ENCODE data around the gene ICA1L. TPM values are rescaled to one million over a fixed set of nuclear protein-coding genes. Genes with fewer than 3 reads are reported as not detected.
"Not testable (repeated sequence)": the region's sequence is repeated elsewhere in the genome, so short reads cannot be mapped to it uniquely, and the experiment has no call there.

The ICA1L gene
- total RNA-seq, 1 donor from 2014 or later, result 7.6 TPM

DNA sequence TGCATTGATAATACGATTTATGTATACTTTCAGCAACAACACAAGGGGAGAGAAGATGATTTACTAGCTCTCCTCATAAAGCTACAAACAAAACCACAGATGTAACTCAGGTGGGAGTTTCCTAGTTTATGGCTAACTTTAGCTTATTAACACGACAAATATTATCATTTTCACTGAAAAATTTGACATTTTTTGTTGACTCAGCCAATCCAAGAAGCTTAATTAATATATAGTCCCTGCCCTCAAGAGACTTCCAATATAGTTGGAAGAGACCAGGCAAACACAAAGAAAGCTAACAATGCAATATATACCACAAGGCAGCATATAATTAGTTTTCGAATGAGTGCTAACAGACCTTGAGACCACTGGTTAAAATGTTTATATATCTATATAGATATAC, 39.1 kb upstream of the ICA1L start:
- Histone ChIP-seq H3K27me3 (ENCODE audit: control insufficient read depth, insufficient read depth, low read length) (no peaks in the 10 kb centered on the region), H3K36me3 (ENCODE audit: control insufficient read depth, insufficient read depth, low read length) (no peaks in the 10 kb centered on the region), H3K4me3 (ENCODE audit: low read depth, low read length) (peak overlapping the region; percentile 61)
- no peak for DNase-seq (ENCODE audit: low read depth)
- TF ChIP-seq, protein P1, sequence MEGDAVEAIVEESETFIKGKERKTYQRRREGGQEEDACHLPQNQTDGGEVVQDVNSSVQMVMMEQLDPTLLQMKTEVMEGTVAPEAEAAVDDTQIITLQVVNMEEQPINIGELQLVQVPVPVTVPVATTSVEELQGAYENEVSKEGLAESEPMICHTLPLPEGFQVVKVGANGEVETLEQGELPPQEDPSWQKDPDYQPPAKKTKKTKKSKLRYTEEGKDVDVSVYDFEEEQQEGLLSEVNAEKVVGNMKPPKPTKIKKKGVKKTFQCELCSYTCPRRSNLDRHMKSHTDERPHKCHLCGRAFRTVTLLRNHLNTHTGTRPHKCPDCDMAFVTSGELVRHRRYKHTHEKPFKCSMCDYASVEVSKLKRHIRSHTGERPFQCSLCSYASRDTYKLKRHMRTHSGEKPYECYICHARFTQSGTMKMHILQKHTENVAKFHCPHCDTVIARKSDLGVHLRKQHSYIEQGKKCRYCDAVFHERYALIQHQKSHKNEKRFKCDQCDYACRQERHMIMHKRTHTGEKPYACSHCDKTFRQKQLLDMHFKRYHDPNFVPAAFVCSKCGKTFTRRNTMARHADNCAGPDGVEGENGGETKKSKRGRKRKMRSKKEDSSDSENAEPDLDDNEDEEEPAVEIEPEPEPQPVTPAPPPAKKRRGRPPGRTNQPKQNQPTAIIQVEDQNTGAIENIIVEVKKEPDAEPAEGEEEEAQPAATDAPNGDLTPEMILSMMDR (IDR thresholded peaks at IDR 0.05; ENCODE audit: insufficient read depth, low read length, poor library complexity, severe bottlenecking), result no peak

DNA sequence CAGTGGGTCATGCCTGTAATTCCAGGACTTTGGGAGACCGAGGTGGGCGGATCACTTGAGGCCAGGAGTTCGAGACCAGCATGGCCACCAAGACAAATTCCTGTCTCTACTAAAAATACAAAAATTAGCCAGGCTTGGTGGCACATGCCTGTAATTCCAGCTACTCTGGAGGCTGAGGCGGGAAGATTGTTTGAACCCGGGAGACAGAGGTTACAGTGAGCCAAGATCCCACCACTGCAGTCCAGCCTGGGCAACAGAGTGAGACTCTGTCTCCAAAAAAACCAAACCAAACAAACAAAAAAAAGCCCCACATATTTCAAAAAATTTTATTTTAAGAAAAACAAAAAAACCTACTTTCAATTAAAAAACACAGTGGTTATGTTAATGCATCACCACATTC, 38.7 kb upstream of the ICA1L start:
- not testable (repeated sequence) for DNase-seq (ENCODE audit: low read depth); H3K27me3 ChIP-seq (ENCODE audit: control insufficient read depth, insufficient read depth, low read length); H3K36me3 ChIP-seq (ENCODE audit: control insufficient read depth, insufficient read depth, low read length)
- H3K4me3 ChIP-seq (ENCODE audit: low read depth, low read length), result peak overlapping the region; percentile 61

DNA sequence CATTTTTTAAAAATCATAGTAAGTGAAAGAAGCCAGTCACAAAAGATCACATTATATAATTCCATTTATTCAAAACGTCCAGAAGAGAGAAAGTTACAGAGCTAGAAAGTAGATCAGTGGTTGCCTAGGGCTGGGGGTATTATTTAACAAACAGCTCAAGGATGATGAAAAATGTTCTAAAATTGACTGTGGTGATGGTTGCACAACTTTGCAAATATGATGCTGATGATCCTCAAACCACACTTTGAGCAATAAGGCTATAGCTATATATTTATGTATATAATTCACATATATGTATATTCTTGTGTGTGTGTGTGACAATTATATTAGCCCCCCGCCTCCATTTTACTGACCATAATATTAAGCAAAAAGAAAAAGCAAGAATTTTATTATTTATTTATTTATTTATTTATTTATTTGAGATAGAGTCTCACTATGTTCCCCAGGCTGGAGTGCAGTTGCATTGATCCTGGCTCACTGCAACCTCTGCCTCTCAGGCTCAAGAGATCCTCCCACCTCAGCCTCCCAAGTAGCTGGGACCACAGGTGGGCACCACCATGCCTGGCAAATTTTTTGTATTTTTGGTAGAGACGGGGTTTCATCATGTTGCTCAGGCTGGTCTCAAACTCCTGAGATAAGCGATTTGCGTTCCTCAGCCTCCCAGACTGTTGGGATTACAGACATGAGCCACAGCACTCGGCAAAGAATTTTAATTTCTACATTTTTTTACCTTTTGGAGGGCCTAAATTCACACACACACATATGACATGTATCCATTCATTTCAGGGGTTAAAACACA, 38.0 kb upstream of the ICA1L start:
- TF ChIP-seq, protein P1 (IDR thresholded peaks at IDR 0.05; ENCODE audit: insufficient read depth, low read length, poor library complexity, severe bottlenecking), result no peak
- DNase-seq (ENCODE audit: low read depth), result no peak
- H3K27me3 ChIP-seq (ENCODE audit: control insufficient read depth, insufficient read depth, low read length), result no peaks in the 10 kb centered on the region
- H3K4me3 ChIP-seq (ENCODE audit: low read depth, low read length), result no peak overlapping the region
- no peaks in the 10 kb centered on the region for H3K36me3 ChIP-seq (ENCODE audit: control insufficient read depth, insufficient read depth, low read length)

DNA sequence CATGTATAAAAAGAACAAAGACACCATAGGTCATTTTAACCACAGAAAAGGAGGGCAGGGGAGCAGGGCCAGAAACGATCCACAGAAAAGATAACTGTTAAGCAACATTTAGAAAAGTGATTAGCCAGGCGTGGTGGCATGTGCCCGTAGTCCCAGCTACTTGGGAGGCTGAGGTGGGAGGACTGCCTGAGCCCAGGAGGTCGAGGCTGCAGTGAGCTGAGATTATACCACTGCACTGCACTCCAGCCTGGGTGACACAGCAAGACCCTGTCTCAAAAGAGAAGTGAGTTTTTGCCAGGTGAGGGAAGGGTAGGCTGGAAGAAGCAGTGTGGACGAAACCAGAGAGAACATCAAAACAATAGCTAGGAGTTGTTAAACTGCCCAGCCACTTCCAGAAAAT, 36.6 kb upstream of the ICA1L start:
- H3K27me3 ChIP-seq (ENCODE audit: control insufficient read depth, insufficient read depth, low read length), result no peaks in the 10 kb centered on the region
- DNase-seq (ENCODE audit: low read depth), result no peak
- TF ChIP-seq, protein P1 (IDR thresholded peaks at IDR 0.05; ENCODE audit: insufficient read depth, low read length, poor library complexity, severe bottlenecking), result no peak
- no peaks in the 10 kb centered on the region for H3K36me3 ChIP-seq (ENCODE audit: control insufficient read depth, insufficient read depth, low read length)
- no peak overlapping the region for H3K4me3 ChIP-seq (ENCODE audit: low read depth, low read length)

DNA sequence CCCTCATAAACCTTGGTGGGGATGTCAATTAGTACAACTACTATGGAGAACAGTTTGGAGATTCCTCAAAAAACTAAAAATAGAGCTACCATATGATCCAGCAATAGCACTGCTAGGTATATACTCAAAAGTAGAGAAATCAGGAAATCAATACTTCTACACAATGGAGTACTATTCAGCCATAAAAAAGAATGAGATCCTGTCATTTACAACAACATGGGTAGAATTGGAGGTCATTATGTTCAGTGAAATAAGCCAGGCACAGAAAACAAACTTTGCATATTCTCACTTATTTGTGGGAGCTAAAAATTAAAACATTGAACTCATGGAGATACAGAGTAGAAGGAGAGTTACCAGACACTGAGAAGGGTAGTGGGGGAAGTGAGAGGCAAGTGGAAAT, 33.9 kb upstream of the ICA1L start:
- not testable (repeated sequence) for DNase-seq (ENCODE audit: low read depth); H3K27me3 ChIP-seq (ENCODE audit: control insufficient read depth, insufficient read depth, low read length); H3K4me3 ChIP-seq (ENCODE audit: low read depth, low read length); H3K36me3 ChIP-seq (ENCODE audit: control insufficient read depth, insufficient read depth, low read length)

DNA sequence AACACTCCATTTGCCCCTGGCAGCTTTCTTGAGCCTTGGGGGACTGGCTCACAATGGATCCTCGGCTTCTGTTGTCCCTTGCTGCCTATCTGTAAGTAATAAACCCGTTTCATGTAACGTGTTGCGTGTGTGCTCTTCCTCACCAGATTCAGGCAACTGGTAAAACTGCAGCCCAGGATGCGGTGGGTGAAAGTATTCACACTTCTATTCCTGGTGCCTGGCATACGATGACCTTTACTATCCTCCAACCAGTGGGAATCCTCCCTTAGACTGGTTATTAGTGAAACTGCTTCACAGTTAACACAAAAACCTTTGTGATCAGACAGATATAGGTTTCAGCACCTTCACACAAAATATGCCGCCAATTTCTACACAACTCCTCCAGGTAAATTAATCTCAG, 13.6 kb upstream of the ICA1L start:
- Histone ChIP-seq H3K4me3 (ENCODE audit: low read depth, low read length) (no peak overlapping the region), H3K36me3 (ENCODE audit: control insufficient read depth, insufficient read depth, low read length) (no peaks in the 10 kb centered on the region), H3K27me3 (ENCODE audit: control insufficient read depth, insufficient read depth, low read length) (no peaks in the 10 kb centered on the region)
- no peak for DNase-seq (ENCODE audit: low read depth)
- TF ChIP-seq, protein P1 (IDR thresholded peaks at IDR 0.05; ENCODE audit: insufficient read depth, low read length, poor library complexity, severe bottlenecking), result no peak
